Measurements from ENCODE around the gene GOLPH3.

GRCh38 chr5:32090755-32091128 lies 83.4 kb downstream of the GOLPH3 start:
- TF ChIP-seq CTCF (conservative IDR thresholded peaks at IDR 0.05; ENCODE audit: low read length) = no peak
- TF ChIP-seq EZH2phosphoT487 (IDR thresholded peaks at IDR 0.05; ENCODE audit: borderline replicate concordance) = no peak

All from Loucy (cell line).